HPDE6-E6E7 (cell line): Measurements from ENCODE around the gene CTDNEP1.

Experiments
- DNase-seq: peaks from one replicate; pipeline ENCODE4 v3.0.0; 2011; ENCODE audit warnings: missing footprints; ENCODE audit errors: extremely low spot score

CTDNEP1 gene

DNA sequence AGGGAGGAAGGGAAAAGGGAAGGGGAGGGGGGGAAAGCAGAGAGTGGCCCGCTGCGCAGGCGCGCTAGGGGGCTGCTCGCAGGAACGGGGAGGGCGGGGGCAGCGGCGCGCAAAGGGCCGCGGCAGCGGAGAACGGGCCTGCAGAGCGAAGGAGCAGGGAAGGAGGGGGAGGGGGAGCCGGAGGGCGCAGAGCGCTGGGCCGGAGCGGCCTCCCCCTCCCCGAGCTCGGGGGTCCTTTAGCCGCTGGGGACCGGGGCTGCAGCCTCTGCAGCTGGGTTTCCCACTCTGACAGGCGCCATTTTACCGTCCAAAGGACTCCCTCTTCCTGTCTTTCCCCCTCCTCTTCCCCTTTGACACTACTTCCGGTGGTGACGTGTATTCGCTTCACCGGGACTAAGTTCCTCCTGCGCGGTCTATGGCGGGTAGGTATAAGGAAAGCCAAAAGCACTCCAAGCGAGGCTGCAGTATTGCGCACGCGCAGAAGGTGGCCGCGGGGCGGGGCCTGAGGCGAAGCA, at the start of gene CTDNEP1:
CTDNEP1 (minus strand) TSS at position 74 of the 515 bp plus-strand sequence. CDS start 438 bp downstream, outside the sequence.
- DNase-seq = peak; percentile 92

DNA sequence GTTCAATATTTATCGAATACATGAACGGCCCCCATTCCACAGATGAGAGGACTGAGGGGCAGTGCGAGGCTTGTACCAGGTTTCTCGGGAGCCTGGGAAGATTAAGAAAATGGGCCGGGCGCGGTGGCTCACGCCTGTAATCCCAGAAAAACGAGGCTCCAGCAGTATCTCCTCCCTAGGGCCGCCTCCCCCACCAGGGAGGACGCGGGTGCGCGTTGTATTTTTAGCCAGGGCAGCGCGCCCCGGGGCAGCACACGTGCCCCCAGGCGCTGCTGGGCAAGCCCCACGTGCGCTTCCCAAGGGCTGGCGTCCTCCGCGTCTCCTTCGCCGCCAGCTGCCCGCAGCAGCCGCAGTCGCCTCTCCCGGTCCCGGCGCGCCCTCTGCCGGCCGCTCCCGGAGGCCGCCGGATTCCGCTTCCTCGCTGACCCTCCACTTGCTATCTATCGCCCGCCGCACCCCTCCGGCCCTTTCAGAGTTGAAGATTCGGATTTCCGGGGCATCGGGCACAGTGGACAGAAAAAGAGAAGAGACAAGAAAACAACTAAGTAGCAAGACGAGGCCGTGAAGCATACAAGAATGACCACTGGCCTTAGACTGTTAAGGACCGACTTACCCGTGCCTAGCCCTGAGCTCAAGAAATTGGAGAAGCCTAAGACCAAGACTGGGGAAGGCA, 44.8 kb upstream of the CTDNEP1 start:
- DNase-seq = peak; percentile 62

DNA sequence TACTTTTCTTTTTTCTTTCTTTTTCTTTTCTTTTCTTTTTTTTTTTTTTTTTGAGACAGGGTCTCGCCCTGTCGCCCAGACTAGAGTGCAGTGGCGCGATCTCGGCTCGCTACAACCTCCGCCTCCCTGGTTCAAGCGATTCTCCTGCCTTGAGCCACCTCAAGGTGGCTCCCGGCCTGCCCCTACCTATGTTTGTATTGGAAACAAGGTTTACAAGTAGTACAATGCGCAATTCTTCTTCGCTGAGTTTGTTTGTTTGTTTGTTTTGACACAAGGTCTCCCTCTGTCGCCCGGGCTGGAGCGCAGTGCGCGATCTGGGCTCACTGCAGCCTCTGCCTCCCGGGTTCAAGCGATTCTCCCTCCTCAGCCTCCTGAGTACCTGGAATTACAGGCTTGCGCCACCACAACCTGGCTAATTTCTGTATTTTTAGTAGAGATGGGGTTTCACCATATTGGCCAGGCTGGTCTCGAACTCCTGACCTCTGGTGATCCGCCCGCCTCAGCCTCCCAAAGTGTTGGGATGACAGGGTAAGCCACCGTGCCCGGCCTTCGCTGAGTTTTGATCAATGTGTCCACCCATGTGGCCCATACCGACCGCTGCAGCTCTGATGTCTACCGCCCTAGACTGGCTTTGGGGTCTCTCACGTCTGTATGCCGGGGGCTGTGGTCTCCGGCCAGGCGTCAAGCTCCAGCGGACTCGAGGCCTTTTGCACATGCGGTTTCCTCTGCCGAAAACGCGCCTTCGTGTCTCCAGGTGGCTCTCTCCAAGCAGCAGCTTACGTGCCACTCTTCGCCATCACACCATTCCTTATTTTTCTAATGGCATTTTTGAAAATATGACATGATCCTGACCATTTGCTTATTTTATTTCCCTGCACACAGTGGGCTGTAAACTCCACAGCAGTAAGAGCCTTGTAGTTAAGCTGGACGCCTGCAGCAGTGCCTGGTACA, 44.0 kb upstream of the CTDNEP1 start:
- DNase-seq = no peak

DNA sequence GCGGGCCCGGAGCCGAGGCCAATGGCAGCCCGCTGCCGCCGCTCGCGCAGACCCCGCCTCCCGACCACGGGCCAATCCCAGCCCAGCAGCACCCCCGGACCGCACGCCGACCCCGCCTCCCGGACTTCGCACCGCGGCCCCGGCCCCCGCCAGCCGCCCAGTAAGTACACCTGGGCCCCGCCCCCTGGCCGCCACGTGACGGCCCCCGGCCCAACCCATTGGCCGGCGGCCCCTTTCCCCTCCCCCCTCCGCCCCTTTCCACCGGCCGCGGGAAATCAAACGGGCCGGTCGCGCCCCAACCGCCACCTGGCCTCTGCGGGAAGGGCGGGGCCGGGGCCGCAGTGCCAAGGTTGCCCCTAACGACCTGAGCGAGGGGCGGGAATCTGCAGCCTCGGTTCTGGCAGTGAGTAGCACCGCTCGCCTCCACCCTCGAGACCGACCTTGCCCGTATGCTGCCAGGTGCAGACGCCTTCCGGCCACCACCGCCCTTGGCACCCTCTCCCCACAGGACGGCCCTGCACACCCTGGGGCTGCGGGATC, 43.1 kb upstream of the CTDNEP1 start, which contains the start of gene YBX2:
YBX2 (minus strand) TSS at position 26 of the 540 bp plus-strand sequence. CDS start 139 bp downstream, outside the sequence.
- DNase-seq = peak; percentile 98

DNA sequence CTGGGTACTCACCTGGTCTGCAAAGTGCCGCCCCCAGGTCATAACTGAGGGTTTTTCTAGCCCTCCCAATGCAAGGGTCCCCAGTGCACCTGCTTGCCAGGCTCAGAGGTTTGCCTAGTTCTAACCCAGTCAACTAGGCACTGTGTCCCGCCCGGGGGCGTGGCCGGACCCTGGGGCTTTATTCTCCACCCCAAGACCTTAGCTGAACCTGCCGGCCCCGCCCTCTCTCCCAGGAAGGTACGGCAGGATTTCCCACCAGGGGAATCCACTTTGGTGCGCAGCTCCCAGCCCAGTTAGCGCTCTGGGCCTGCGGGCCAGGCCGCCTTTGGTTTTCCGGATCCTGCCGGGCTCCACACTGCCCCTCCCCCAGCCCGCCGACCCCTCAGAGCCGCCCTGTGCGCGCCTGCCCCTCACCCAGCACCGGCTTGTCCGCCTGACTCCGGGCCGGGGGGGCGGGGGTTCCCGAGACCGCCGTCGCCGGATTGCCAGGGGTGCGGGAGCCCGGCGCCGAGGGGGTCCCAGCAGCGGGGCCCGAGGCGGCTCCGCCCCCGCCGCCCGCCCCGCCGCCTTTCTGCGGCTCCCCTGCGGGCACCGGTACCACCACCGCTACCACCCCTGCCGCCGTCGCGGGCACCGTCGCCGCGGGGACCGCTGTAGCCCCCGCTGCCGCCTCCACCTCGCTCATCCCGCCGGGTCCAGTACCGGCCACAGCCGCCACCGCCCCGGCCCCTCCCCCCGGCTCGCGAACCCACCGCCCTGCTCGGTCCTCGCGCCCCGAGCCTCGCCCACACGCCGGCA, 42.5 kb upstream of the CTDNEP1 start:
- DNase-seq = peak; percentile 56

DNA sequence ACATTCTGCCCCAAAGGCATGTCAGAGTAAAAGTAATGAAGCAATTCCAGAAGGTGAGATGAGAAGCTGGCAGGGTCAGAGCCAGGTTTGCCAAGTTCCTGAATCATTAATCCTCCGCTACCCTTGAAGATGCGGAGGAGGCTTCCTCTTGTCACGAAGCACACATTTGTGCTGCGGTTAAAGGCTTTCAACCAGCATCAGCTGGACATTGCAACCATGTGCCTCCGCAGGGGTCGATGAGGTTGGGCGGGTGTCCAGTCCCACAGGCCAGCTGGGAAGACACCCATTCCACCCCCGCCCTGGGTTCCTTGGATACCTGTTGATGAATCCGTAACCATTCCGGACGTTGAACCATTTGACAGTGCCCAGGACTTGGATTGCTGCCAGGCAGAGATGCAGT, 41.6 kb upstream of the CTDNEP1 start:
- DNase-seq = peak; percentile 49

DNA sequence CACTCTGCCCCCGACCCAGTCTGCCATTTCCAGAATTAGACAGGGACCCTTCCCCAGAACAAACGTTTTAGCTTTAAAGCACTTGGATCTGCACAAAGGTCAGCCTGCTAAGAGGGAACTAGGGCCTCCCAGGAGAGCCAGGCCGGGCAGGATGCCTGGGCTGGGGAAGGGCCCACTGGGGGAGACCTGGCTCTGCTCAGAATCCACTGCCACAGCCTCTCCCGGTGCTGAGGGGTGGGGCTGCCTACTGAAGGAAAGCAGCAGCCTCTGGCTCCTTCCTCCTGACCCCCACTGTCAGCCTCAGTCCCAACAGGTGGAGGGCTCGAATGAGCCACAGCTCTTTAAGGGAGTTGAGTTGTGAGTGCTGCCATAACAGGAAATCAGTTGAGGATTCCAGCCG, 41.2 kb upstream of the CTDNEP1 start:
- no peak for DNase-seq

DNA sequence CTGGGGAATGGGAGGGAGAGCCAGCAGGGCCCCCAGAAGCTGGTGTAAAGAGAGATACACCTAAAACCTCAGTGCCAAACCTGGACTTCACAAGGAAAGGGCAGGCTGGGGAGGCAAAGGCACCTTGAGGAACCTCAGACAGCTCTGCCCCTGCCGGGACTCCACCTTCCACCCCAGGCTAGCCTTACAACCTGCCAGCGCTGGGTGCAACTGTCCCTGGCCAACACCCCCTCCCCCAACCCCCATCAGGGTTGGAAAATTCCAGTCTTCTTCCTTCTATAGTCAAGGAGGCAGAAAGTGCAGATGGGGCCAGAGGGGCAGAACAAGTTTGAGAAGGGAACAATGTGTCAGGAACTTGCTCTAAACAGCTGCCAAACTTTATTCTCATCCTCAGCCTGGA, 40.7 kb upstream of the CTDNEP1 start:
- DNase-seq = no peak

DNA sequence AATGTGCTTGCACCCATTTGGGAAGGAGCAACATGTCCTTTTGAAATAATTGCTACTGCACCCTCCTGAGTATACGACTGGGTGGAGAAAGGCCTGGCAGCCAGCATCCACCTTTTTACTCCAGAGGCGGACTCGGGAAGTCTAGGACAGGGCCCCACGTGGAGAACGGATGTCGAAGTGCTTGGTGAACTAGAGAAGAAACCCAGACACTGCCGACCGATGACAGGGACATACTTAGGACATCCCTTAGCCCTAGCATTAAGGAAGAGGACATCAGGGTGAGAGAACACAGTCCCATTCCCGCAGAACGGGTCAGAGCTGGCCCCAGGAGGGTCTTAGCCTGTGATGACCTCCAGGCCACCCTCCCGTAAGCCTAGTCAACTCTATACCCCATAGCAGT, 39.2 kb upstream of the CTDNEP1 start:
- no peak for DNase-seq

DNA sequence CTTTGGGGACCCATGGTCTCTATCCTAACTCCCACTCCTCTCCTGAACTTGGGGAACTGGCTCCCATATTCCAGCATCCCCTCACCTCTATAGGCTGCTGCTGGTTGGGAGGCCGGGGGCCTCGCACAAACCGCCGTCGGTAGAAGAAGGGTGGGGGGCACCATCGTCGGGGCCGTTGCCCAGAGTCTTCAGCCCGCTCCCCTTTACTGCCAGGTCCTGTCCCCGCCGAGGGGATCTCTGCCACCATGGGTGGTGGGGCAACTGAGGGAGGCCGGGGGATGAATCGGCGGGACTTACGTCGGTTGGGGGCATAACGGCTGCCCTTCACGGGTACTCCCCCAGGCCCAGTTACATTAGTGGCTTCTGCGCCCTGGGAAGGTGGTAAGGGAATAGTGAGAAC, 38.6 kb upstream of the CTDNEP1 start:
- no peak for DNase-seq

DNA sequence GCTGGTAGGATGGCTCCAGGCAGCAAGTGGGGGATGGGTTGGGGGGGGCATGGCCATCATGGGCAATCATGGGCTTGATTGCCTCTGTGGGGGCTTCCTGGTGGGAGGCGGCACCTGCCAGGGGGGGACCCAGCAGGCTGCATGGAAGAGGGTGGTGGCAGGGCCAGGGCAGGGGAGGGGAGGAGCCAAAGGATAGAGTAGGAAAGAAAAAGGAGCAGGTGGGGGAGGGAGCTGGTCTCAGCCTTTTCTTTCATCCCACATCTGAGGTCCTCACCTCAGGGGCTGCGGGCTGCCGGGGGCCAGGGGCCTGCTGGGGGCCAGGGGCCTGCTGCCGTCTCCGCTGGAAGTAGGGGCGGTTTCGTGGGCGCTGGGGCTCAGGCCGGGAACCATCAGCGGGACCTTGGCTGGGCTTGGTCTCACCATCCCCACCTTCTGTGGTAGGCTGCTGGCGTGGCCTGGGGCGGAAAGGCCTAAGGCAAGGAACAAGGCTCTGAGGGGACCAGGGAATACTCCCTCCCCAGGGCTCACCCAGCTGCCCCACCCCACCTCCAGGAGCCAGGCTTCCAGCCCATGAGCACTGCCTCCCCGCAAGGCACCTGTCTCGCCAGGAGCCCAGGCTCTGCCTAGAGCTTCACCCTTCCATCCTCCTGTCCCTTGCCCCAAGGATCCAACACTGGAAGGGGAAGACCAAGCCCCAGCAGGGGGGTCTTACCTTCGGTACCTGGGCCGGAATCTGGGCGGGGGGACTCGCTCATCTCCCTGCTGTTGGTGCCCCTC, 37.9 kb upstream of the CTDNEP1 start:
- no peak for DNase-seq

DNA sequence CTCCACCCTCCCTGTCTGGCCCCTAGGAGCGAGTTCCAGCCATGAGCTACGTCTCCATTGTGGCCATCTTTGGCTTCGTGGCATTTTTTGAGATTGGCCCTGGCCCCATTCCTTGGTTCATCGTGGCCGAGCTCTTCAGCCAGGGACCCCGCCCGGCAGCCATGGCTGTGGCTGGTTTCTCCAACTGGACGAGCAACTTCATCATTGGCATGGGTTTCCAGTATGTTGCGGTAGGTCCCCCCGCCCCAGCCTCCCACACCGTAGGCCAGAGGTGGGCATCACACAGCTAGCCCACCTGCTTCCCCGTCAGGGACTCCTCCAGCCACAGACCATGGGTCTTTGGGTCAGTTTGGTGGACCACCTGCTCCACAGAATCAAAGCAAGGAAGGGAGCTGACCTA, 34.1 kb upstream of the CTDNEP1 start:
- no peak for DNase-seq

DNA sequence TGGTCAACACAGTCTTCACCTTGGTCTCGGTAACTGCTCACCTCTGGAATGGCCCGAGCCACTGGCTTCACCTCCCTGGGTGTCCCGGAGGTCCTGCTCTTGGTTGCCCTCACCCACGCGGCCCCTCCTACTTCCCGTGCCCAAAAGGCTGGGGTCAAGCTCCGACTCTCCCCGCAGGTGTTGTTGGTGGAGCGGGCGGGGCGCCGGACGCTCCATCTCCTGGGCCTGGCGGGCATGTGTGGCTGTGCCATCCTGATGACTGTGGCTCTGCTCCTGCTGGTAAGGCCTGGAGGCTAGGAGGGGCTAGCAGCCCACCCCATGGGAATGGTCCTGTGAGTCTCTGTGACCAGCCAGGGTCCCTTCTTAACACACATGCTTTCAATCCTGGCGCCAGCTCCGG, 33.4 kb upstream of the CTDNEP1 start:
- DNase-seq = no peak

DNA sequence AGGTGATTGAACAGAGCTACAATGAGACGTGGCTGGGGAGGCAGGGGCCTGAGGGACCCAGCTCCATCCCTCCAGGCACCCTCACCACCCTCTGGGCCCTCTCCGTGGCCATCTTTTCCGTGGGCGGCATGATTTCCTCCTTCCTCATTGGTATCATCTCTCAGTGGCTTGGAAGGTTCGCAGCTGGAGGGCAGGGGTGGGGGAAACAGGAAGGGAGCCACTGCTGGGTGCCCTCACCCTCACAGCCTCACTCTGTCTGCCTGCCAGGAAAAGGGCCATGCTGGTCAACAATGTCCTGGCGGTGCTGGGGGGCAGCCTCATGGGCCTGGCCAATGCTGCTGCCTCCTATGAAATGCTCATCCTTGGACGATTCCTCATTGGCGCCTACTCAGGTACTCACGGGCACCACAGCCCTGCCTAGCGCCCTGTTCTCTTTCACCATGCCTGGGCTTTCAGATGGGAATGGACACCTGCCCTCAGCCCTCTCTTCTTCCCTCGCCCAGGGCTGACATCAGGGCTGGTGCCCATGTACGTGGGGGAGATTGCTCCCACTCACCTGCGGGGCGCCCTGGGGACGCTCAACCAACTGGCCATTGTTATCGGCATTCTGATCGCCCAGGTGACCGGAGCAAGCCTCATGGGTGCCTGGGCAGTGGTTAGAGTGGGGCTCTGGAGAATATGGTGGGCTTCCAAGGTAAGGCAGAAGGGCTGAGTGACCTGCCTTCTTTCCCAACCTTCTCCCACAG, 32.1 kb upstream of the CTDNEP1 start:
- no peak for DNase-seq

DNA sequence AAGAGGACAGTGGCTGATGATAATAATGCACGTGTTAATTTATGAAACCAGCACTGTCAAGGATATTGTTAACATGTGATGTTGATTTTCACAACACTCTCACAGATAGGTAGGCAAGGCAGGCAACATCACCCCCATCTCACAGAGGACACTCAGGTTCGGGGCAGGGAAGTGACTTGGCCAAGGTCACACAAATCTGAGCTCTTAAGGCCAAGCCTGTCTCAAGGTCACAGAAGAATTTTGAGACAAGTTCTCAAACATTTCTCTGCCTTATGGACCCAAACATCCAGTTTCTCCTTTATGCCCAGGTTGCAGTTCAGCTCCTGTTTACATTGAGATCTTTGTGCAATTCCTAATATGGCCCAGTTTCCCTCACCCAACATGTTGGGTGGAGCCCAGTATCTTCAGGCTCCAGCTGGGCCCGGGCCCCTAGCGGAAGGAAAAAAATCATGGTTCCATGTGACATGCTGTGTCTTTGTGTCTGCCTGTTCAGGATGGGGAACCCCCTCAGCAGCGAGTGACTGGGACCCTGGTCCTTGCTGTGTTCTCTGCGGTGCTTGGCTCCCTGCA, 31.3 kb upstream of the CTDNEP1 start:
- DNase-seq = no peak

DNA sequence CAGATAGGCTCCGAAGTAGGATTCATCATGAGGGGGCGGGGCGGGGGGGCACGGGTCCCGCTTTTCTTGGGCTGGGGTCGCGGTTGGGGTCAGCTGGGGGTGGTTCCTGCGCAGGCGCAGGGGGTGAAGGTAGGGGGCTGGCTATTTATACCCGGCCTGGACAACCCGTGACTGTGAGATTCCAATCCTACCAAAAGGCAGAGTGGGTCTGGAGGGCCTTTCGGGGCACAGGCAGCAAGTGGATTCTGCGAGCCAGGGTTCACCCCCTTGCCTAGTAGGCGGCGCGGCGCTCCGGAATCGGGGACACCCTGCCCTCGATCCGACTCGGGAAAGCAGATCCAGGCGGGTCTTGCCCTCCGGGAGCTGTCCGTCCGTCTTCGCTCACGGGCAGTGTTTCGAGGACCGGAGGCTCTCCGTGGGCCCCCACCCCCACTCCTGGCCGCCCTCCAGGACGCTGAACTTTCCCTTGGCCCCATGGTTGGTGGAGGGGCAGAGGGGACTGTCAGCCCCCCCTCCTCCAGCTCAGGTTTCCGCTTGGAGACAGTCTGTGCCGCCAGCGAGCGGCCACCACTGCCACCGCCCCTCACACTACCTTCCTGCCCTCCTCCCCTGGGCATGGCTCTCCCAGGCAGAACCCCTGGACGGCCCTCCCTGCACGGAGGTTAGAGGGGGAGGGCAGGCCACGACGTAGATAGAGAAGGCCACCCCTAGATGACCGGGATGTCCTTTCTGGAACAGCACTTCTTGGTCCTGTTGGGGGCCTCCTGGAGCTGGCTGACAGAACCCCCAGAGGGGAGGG, 30.6 kb upstream of the CTDNEP1 start:
- DNase-seq = no peak

DNA sequence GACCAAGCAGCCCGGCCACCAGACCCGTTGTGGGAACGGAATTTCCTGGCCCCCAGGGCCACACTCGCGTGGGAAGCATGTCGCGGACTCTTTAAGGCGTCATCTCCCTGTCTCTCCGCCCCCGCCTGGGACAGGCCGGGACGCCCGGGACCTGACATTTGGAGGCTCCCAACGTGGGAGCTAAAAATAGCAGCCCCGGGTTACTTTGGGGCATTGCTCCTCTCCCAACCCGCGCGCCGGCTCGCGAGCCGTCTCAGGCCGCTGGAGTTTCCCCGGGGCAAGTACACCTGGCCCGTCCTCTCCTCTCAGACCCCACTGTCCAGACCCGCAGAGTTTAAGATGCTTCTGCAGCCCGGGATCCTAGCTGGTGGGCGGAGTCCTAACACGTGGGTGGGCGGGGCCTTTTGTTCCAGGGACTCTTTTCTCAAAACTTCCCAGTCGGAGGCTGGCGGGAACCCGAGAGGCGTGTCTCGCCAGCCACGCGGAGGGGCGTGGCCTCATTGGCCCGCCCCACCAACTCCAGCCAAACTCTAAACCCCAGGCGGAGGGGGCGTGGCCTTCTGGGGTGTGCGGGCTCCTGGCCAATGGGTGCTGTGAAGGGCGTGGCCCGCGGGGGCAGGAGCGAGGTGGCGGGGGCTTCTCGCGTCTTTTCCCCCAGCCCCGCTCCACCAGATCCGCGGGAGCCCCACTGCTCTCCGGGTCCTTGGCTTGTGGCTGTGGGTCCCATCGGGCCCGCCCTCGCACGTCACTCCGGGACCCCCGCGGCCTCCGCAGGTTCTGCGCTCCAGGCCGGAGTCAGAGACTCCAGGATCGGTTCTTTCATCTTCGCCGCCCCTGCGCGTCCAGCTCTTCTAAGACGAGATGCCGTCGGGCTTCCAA, 29.8 kb upstream of the CTDNEP1 start, which contains the start of gene SLC2A4:
SLC2A4 (plus strand) TSS at position 645 of the 879 bp plus-strand sequence; CDS start at position 862, 217 bp downstream.
- DNase-seq = peak; percentile 93
